Neural cell (in vitro differentiated cells): ENCODE results near the gene PCBD1.

Experiments
- CTCF ChIP-seq: fragments of 450-650 bp; IDR thresholded peaks from 2 replicates; pipeline ENCODE4 v1.5.1; 2014; ENCODE audit warnings: antibody characterized with exemption, mild to moderate bottlenecking, moderate library complexity; ENCODE audit not compliant: poor library complexity, severe bottlenecking
- EP300 ChIP-seq: fragments of 450-650 bp; conservative IDR thresholded peaks from 2 replicates; pipeline ENCODE4 v1.6.1; 2014; ENCODE audit warnings: antibody characterized with exemption, mild to moderate bottlenecking, moderate library complexity; ENCODE audit not compliant: poor library complexity, severe bottlenecking
- EZH2 ChIP-seq: fragments of 200-600, 300-800 bp; shearing (Covaris generic), sonication (generic); IDR thresholded peaks from 2 replicates; pipeline ENCODE4 v1.6.1; 2014; ENCODE audit warnings: antibody characterized with exemption, low read length, borderline replicate concordance, mild to moderate bottlenecking; ENCODE audit not compliant: insufficient read depth, poor library complexity, severe bottlenecking
- MXI1 ChIP-seq: fragments of 450-650 bp; conservative IDR thresholded peaks from 2 replicates; pipeline ENCODE4 v1.6.1; 2014; ENCODE audit warnings: antibody characterized with exemption, mild to moderate bottlenecking; ENCODE audit not compliant: poor library complexity, severe bottlenecking
- POLR2AphosphoS5 ChIP-seq: IDR thresholded peaks from 2 replicates; pipeline ENCODE4 v1.6.1; 2012
- RAD21 ChIP-seq: fragments of 450-650 bp; conservative IDR thresholded peaks from 2 replicates; pipeline ENCODE4 v1.6.1; 2014; ENCODE audit warnings: antibody characterized with exemption, mild to moderate bottlenecking, moderate library complexity
- SMC3 ChIP-seq: fragments of 450-650 bp; conservative IDR thresholded peaks from 2 replicates; pipeline ENCODE4 v1.6.1; 2014; ENCODE audit warnings: antibody characterized with exemption, mild to moderate bottlenecking, moderate library complexity; ENCODE audit not compliant: poor library complexity

GRCh38 chr10:70907637-70908405 is 19.5 kb upstream of the PCBD1 start:
- TF ChIP-seq MXI1 (no peak), CTCF (no peak), EP300 (no peak), POLR2AphosphoS5 (no peak), SMC3 (no peak), EZH2 (no peak), RAD21 (no peak)
